ENCODE data around the gene DSCAML1. TPM values are rescaled to one million over a fixed set of nuclear protein-coding genes. Genes with fewer than 3 reads are reported as not detected.

The DSCAML1 gene
- total RNA-seq, 1 donor from 2014 or later, result not detected

GRCh38 chr11:117481036-117481435 lies 316.0 kb downstream of the DSCAML1 start:
- DNase-seq (ENCODE audit: extremely low spot score, unreplicated experiment), result no peak
- Mint-ChIP-seq H3K4me3 (ENCODE audit: unreplicated experiment) (no peak overlapping the region), H3K36me3 (ENCODE audit: unreplicated experiment) (no peaks in the 10 kb centered on the region), H3K27me3 (ENCODE audit: unreplicated experiment) (peaks cover 25% of the 10 kb centered on the region), H3K9me3 (ENCODE audit: unreplicated experiment) (no peaks in the 10 kb centered on the region), H3K27ac (ENCODE audit: unreplicated experiment) (no peak overlapping the region), H3K4me1 (ENCODE audit: unreplicated experiment) (no peaks in the 10 kb centered on the region)
- TF ChIP-seq CTCF (IDR thresholded peaks at IDR 0.05), result no peak

- no peak for DNase-seq (ENCODE audit: extremely low spot score, unreplicated experiment)
- TF ChIP-seq CTCF (IDR thresholded peaks at IDR 0.05), result no peak
- H3K9me3 Mint-ChIP-seq (ENCODE audit: unreplicated experiment), result no peaks in the 10 kb centered on the region
- H3K27ac Mint-ChIP-seq (ENCODE audit: unreplicated experiment), result no peak overlapping the region
- H3K27me3 Mint-ChIP-seq (ENCODE audit: unreplicated experiment), result peaks cover 26% of the 10 kb centered on the region
- H3K36me3 Mint-ChIP-seq (ENCODE audit: unreplicated experiment), result no peaks in the 10 kb centered on the region
- H3K4me1 Mint-ChIP-seq (ENCODE audit: unreplicated experiment), result no peaks in the 10 kb centered on the region
- no peak overlapping the region for H3K4me3 Mint-ChIP-seq (ENCODE audit: unreplicated experiment)
These were observed 316.8 kb downstream of the DSCAML1 start for GRCh38 chr11:117480221-117480620.

- TF ChIP-seq CTCF (IDR thresholded peaks at IDR 0.05), result no peak
- H3K27ac Mint-ChIP-seq (ENCODE audit: unreplicated experiment), result no peak overlapping the region
- H3K9me3 Mint-ChIP-seq (ENCODE audit: unreplicated experiment), result no peaks in the 10 kb centered on the region
- no peak overlapping the region for H3K4me3 Mint-ChIP-seq (ENCODE audit: unreplicated experiment)
- H3K4me1 Mint-ChIP-seq (ENCODE audit: unreplicated experiment), result no peaks in the 10 kb centered on the region
- H3K36me3 Mint-ChIP-seq (ENCODE audit: unreplicated experiment), result no peaks in the 10 kb centered on the region
- DNase-seq (ENCODE audit: extremely low spot score, unreplicated experiment), result no peak
- peaks cover 27% of the 10 kb centered on the region for H3K27me3 Mint-ChIP-seq (ENCODE audit: unreplicated experiment)
These were observed 317.6 kb downstream of the DSCAML1 start for GRCh38 chr11:117479372-117479771.

- H3K27me3 Mint-ChIP-seq (ENCODE audit: unreplicated experiment), result peaks cover 23% of the 10 kb centered on the region
These were observed 318.1 kb downstream of the DSCAML1 start for GRCh38 chr11:117478926-117479325.

More at GRCh38 chr11:117478926-117479325, 318.1 kb downstream of the DSCAML1 start:
- H3K36me3 Mint-ChIP-seq (ENCODE audit: unreplicated experiment), result no peaks in the 10 kb centered on the region
- H3K4me1 Mint-ChIP-seq (ENCODE audit: unreplicated experiment), result no peaks in the 10 kb centered on the region
- H3K27ac Mint-ChIP-seq (ENCODE audit: unreplicated experiment), result no peak overlapping the region
- H3K9me3 Mint-ChIP-seq (ENCODE audit: unreplicated experiment), result no peaks in the 10 kb centered on the region
- no peak overlapping the region for H3K4me3 Mint-ChIP-seq (ENCODE audit: unreplicated experiment)
- TF ChIP-seq CTCF (IDR thresholded peaks at IDR 0.05), result no peak
- DNase-seq (ENCODE audit: extremely low spot score, unreplicated experiment), result no peak
